HG02571 (cell line): ENCODE measurements around the gene ANP32B.
A peak's percentile ranks its signal among the peaks of the same experiment; 100 is the strongest.
"Not testable (repeated sequence)": the region's sequence is repeated elsewhere in the genome, so short reads cannot be mapped to it uniquely, and the experiment has no call there.

Source experiments
- ATAC-seq: cut with Tn5 transposase; IDR thresholded peaks from one replicate; pipeline ENCODE4 v1.9.1; 2021; ENCODE audit warnings: mild to moderate bottlenecking, moderate library complexity; ENCODE audit not compliant: unreplicated experiment

ANP32B gene

DNA sequence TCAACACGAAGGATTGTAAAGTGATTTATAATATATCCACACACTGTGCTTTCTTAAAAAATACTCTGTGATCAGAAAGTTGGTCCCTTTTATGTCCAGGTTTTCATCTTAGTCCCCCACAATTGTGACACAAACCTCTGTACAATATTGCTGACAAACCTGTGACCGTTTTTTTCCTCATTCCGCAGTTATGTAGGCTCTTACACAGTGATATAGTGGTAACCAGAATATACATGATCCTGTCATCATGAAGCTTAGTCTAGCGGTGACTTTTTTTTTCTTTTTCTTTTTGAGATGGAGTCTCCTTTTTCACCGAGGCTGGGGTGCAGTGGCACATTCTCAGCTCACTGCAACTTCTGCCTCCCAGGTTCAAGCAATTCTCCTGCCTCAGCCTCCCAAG lies 8.7 kb downstream of the ANP32B start:
- no peak for ATAC-seq

DNA sequence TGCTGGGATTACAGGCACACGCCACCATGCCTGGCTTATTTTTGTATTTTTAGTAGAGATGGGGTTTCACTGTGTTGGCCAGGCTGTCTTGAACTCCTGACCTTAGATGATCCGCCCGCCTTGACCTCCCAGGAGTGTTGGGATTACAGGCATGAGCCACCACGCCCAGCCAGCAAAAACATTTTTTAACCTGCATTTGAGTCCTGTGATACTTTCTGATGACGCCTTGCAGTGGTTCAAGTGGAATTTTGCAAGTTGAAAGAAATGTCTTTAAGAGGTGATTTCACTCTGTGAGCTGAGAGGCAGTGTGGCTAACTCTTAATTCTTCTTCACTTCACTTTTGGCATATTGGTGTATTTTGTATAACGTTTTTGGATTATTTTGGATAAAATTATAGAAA lies 9.1 kb downstream of the ANP32B start:
- ATAC-seq: no peak

DNA sequence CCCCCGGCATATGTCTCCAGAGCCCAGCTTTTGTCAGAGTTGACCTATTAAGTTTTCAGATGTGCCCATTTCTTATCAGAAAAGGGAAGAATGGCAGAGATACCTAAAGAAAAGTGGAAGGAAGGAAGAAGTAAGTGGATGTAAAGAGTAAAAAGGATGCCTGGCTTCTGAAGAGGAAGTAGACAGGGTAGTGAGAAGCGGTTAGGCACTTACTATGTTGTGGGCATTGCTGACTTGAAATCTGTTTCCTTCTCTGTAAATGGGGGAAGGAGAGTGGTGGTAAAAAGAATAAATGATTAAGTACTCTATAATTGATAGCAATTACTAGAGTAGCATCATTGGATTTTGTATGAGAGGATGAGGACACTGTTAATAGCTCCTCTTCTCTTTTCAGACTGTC lies 9.9 kb downstream of the ANP32B start:
- no peak for ATAC-seq

DNA sequence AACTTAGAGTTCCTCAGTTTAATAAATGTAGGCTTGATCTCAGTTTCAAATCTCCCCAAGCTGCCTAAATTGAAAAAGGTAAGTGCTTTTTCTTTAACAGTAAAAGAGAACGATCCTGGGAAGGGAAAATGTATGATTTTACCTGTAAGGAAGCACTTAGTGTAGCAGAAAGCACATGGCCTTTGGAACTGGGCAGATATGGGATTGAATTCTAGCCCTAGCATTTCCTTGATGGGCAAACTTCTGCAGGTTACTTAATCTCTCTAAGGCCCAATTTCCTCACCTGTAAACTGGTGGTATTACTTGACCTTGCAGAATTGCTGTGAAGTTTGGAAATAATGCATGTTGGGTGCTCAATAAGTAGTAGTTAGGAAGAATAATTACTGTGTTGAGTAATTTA lies 11.6 kb downstream of the ANP32B start:
- ATAC-seq: no peak

DNA sequence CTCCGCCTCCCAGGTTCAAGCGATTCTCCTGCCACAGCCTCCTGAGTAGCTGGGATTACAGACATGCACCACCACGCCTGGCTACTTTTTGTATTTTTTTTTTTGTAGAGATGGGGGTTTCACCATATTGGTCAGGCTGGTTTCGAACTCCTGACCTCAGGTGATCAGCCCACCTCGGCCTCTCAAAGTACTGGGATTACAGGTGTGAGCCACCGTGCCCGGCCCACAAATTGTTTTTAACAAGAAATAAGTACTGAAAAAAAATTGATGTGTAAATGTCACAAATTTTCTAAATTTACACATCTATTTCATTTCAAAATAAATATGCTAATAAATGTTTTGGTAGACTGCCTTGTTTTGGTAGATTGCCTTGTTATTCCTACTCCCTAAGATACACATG lies 13.5 kb downstream of the ANP32B start:
- ATAC-seq: not testable (repeated sequence)

DNA sequence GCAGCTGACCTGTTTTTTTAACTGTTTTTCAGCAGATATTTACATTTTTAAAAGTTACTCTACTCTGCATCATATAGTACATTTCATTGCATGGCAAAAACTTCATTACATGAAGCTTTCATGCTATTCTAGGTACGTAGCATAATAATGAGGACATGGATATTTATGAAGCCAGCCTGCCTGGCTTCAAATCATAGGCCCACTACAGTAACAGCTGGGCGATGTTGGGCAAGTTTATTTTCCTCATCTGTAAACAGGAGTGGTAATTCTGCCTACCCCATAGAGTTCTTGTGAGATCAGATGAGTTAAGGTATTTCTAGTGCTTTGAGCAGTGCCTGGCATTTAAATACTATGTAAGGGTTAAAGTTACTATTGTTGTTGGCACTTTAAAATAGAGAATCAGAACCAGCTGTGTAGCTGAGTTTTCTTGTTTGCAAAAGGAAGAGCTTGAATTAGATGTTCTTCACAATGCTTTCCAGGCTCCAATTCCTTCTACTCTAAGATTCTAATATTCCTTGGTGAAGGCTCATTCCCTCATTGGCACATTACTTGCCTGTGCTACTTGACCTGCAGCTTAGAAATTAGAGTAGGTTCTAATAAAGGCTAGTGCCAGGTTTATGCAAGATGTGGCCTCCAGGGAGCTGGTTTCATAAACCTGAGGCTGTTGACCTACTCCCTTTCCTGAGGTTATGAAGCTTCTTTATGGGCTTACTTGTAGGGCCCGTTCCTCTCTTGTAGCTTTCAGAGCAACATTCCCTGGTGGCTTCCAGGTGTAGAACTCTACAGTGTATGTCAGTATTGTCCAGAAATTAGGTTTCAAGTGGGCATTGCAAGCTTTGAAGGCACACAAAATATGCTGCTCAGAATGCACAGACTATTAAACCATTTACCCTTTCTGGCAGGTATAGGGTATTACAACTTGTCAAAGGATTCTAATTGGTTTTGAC lies 14.5 kb downstream of the ANP32B start:
- ATAC-seq: no peak

DNA sequence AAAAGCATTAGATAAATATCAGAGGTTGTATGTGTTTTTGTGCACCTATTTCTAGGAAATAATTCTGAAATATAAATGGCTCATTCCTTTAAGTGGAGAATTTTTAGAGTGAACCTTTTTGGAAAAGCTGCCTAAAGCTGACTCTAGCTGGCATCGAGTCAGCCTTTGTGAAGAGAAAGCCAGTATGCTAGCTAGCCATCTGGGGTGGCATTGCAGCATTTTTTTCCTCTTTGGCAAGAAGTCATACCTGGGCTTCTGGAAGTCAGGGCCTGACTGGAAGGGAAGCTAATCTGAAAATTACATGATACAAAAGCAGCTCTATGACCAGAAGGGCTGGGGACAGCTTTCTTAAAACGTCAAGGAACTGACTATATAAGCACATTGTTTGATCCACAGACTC lies 19.7 kb downstream of the ANP32B start:
- no peak for ATAC-seq

DNA sequence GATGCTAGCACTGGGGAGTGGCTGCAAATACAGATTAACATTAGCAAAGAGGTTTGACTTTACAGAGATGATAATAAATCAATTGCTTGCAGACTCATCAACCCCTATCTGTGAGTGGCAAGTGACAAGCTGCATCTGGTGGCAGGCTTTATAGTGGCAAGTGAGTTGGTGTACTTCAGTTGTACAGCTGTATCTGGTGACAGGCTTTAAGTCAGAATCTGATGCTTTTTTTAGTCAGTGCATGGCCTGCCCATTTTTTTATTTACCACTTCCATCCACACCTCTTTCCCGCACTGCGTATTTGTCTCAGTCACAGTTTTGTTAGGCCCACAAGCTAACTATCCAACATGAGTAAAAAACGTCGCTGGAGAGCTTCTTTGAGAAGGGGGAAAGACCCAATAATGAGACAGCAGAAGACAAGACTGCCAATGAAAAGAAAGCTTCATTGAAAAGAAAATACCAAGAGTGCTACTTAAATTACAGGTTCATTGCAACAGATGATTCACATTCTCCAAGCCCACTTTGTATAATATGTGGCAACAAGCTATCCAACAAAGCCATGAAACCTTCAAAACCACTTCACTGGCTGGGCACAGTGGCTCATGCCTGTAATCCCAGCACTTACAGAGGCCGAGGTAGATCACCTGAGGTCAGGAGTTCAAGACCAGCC lies 23.1 kb downstream of the ANP32B start:
- ATAC-seq: no peak

DNA sequence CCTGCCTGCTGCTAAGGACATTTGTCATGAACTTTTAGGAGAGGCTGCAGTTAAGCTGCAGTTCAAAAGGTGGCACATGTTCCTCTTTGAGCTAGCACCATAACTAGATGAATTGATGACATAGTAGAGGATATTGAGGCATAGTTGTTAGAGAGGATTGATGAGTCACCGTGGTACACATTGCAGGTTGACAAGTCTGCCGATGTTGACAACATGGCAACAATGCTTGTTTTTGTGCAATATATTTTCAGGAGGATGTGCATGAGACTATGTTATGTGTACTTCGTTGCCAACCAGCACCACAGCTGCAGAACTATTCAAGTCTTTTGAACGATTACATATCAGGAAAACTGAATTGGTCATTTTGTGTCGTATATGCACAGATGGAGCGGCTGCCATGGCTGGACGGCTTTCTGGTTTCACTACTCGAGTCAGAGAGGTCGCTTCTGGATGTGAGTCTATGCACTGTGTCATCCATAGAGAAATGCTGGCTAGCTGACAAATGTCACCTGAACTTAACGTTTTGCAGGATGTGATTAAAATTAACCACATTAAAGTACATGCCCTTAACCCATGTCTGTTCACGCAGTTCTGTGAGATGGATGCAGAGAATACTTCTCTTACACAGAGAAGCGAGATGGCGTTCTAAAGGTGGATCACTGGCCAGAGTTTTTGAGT lies 24.2 kb downstream of the ANP32B start:
- no peak for ATAC-seq

DNA sequence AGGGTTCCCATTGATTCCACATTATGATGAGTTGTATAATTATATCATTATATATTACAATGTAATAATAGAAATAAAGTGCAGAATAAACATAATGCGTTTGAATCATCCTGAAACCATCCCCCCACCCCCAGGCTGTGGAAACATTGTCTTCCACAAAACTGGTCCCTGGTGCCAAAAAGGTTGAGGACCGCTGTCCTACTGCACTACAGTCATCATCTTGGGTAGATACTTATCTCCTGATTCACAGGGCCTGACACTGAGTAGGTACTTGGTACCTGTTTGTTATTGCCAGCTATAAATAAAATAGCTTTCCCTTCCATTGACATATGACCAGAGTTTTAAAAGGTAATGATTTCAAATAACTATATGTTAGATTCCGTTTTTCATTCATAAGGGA lies 25.6 kb downstream of the ANP32B start:
- ATAC-seq: no peak

DNA sequence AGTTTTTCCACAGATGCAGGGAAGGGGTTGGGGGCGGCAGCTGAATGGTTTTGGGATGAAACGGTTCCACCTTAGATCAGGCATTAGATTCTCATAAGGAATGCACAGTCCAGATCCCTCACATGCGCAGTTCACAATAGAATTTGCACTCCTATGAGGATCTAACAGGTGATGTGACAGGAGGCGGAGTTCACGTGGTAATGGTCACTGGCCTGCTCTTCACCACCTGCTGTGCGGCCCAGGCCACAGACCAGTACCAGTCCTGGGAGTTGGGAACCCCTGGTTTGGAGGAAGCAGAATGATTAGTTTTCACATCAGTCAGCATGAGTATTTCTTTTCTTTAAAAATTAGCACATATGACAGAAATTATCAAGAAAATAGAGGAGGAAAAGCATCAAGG lies 26.3 kb downstream of the ANP32B start:
- no peak for ATAC-seq

DNA sequence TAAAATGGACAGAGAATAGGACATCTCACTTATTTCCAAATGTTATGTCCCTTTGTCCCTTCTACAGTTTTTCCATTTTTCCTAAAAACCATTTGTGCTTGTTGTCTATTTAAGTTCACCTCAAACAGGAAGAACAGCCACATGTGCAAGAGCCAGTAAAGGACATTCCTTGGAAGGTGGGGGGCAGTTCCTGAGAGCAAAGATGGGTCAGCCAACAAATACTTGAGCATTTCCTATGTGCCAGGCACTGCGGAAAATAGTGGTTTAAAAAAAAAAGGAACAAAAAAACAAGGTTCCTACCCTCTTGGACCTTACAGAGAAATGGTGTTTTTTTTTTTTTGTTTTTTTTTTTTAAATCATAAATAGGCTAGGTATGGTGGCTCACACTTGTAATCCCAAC lies 26.8 kb downstream of the ANP32B start:
- ATAC-seq: no peak

DNA sequence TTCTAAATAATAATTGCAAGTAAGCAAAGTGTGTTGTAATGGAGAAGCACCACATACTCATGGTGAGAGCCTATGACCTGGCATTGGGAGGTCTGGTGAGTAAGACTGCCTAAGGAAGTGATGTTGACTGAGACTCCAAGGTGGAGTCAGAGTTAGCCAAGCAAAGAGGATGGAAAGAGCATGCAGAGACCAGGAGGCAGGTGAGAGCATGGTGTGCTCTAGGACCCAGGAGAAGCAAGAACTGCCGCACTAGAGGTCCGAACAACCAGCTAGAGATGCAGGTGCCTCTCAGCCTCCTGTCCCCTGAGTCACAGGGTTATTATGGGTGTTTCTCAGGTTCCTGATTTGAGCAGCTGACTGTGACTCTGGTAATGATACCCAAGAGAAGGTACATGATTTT lies 27.3 kb downstream of the ANP32B start:
- peak; percentile 95 for ATAC-seq

DNA sequence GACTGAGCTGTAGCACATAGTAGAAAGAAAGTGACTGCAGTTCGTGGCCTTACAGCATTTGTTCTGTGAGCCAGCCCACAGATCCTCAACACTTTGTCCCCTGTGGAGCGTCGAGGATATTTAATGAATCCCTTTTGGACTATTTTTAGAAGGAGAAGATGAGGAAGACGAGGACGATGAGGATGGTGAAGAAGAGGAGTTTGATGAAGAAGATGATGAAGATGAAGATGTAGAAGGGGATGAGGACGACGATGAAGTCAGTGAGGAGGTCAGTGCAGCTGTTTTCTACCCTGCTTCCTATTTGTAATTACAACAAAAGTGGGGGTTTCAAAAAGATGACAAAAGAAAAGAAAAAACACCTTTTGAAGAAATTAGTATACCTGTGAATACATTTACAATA lies 28.0 kb downstream of the ANP32B start:
- ATAC-seq: no peak

DNA sequence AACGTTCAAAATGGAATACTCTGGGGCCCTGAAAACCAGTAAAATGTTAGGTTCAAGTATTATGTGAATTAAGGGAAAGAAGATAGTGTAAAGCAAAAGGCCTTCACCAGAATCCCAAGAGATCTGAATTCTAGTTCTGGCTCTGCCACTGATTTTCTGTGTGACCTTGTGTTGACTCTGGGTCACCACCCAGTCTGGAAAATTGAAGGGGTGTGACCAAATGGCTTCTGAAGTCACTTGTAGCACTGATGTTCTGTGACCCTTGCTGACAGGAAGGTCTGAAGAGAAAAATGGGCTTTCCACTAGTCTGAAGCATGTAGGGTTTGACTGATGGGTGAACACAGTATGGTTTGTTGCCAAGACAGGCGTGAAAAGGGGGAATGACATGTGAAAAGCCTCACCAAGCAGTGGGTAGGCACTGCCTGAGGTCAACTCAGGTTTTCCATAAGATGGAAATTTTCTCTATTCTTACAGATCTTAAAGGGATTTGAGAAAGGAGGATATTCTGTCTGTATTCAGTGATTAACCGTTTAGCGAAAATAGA lies 33.1 kb downstream of the ANP32B start:
- no peak for ATAC-seq

DNA sequence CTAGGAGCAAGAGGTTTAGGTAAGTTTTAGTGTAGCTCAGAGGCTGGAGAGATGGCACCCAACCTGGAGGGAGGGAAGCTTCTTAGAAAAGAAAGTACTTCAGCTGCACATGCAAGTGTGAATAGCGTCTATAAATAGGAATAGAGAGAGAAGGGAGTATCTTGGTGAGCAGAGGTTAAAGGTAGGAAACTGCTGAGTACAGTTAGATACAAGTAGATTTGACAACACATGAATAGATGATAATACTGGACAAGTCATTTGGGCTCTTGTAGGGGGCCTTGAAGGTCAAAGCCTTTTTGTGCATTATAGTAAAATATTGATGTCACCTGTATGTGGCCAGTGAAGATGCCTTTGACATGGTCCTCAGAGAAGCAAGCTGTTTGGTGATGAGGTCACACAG lies 34.2 kb downstream of the ANP32B start:
- no peak for ATAC-seq

DNA sequence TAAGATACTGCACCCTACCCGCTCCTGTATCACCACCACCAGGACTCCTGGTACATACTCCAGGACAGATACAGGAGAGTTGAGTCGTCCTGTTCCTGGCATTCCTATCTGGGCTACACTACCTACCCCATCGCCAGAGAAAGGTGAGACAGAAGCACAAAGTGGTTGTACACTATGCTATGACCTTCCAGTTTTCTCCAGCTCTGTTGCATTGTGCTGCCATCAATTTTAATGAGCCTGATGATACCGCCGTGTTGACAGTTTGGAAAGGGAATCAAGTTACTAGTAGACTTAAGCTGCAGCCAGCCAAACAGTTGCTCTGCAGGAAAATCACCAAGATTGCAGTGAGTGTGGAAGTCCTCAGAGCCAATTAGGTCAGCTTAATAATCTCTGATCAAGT lies 35.2 kb downstream of the ANP32B start:
- ATAC-seq: no peak

DNA sequence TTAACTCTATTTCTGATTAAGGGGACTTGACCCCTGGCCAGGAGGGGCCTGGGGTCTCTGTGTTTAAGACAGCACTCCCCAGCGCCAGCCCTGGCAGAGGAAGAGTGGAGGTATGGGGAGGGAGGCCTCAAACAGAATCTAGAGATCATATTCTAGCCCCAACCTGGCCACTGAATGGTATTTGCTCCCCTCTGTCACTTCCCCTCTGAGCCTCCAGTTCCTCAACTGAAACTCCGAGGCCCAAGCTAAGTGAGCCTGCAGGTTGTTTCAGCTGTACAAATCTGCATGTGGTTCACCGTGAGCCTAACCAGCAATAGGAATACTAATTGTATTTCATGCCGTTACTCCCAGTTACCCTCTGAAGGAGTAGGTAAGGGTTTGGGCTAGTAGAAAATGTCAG lies 36.0 kb downstream of the ANP32B start:
- no peak for ATAC-seq

DNA sequence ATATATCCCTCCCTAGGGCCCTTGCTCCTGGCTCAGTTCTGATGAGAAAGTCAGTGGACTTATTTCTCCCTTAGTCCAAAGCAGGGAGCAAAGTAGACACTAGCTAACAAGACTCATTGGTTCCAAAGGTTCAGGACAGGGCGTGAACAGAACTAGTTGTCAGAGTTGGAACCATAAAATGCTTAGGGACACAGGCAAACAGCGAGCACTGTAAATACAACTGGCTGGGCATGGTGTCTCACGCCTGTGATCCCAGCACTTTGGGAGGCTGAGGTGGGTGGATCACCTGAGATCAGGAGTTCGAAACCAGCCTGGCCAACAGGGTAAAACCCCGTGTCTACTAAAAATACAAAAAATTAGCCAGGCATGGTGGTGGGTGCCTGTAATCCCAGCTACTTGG lies 36.7 kb downstream of the ANP32B start:
- ATAC-seq: not testable (repeated sequence)

DNA sequence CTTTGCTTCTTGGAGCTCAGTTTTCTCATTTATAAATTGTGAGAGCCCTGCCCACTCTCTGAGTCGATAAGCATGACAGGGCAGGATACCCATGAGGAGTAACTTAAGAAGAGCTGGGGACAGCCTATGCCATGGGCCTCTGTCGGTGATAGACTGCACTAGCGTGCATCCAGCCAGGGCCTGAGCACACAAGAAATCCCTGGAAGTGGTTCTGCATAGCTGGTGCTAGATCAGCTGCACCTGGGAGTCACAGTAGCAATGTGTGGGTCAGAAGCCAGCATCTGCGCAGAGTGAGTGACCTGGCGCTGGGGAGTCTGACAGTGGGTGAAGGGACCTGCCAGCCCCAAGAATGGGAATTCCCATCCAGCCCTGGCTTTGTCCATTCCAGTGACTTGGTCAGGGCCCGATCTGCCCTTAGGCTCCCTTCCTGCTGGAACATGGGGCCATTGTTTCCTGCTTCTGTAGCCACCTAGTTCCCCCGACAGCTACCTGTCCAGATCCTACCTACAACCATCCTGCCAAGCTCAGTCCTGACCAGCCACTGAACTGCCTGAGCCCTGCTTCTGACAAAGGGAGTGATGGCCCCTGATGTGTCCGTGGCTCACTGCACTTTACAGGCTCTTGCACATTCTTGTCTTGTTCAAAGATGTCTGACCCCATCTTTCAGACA lies 37.5 kb downstream of the ANP32B start:
- no peak for ATAC-seq
